H4 (cell line): ENCODE results near the gene CEBPZOS. TPM values are rescaled to one million over a fixed set of nuclear protein-coding genes. Genes with fewer than 3 reads are reported as not detected.

Experiments used
- DNase-seq: peaks from one replicate; pipeline ENCODE4 v3.0.0-alpha.2; 2015; ENCODE audit warnings: low spot score
- total RNA-seq: library from RNA; depleted of rRNA; stranded (reverse); fragments of >200 nt; shearing (Covaris generic); gene quantifications from 2 replicates; pipeline ENCODE4 v1.2.3, GENCODE V29; 2014; rRNA removed

The CEBPZOS gene
- total RNA-seq, 1 experiment from 2014 or later: 8.8 TPM

- DNase-seq: no peak
These were observed 36.0 kb downstream of the CEBPZOS start for GRCh38 chr2:37232131-37232933.

- DNase-seq: no peak
These were observed 47.1 kb downstream of the CEBPZOS start for GRCh38 chr2:37243435-37243834.

- DNase-seq: no peak
These were observed 47.7 kb downstream of the CEBPZOS start for GRCh38 chr2:37244017-37244416.

GRCh38 chr2:37244755-37245154 is 48.5 kb downstream of the CEBPZOS start:
- DNase-seq: no peak

GRCh38 chr2:37246205-37246604 is 49.9 kb downstream of the CEBPZOS start:
- no peak for DNase-seq

- DNase-seq: no peak
These were observed 54.8 kb downstream of the CEBPZOS start for GRCh38 chr2:37250869-37251740.

Other genes starting within 250 kb of the CEBPZOS start
- gene STRN, start 230.0 kb upstream of the CEBPZOS start, total RNA-seq: 4.0 and 4.3 TPM in 2 replicates
- gene HEATR5B, start 112.1 kb upstream of the CEBPZOS start, total RNA-seq: 1.4 and 1.6 TPM in 2 replicates
- gene GPATCH11, start 112.0 kb upstream of the CEBPZOS start, total RNA-seq: 3.3 and 3.4 TPM in 2 replicates
- 15.0 and 18.5 TPM in 2 replicates for gene EIF2AK2, start 39.5 kb upstream of the CEBPZOS start, total RNA-seq
- gene SULT6B1, start 7.8 kb upstream of the CEBPZOS start, total RNA-seq: 0.66 TPM in 1 of 2 replicates, not detected in the other
- gene CEBPZ, start 35.1 kb downstream of the CEBPZOS start, total RNA-seq: 9.1 and 15.6 TPM in 2 replicates
- gene NDUFAF7, start 35.2 kb downstream of the CEBPZOS start, total RNA-seq: 2.7 and 2.9 TPM in 2 replicates
- 10.0 and 10.8 TPM in 2 replicates for gene PRKD3, start 128.3 kb downstream of the CEBPZOS start, total RNA-seq
- 0.90 TPM in 1 of 2 replicates, not detected in the other for gene QPCT, start 148.1 kb downstream of the CEBPZOS start, total RNA-seq